Lower leg skin (tissue), 4 donors: ENCODE results near the gene PRTFDC1. TPM values are rescaled to one million over a fixed set of nuclear protein-coding genes. Genes with fewer than 3 reads are reported as not detected.

Source experiments
- DNase-seq, 2 donors: peaks; one replicate each; pipeline ENCODE4 v3.0.0-alpha.2; 2019; ENCODE audit warnings: low spot score in 2 of 2
- H3K4me3 ChIP-seq: fragments of 200-600 bp; sonication (generic); 2 replicates; pipeline ENCODE4 v1.5.1; 2017; ENCODE audit warnings: mild to moderate bottlenecking, low read depth; ENCODE audit not compliant: poor library complexity, severe bottlenecking
- CTCF ChIP-seq, 3 donors: fragments of 450-650 bp; IDR thresholded peaks; one replicate each; pipeline ENCODE4 v1.5.1; 2016; ENCODE audit warnings: antibody characterized with exemption in 3 of 3, mild to moderate bottlenecking in 3 of 3, moderate library complexity in 2 of 3
- POLR2A ChIP-seq, 2 donors: fragments of 450-650 bp; IDR thresholded peaks; one replicate each; pipeline ENCODE4 v1.6.1; 2016 to 2017; ENCODE audit warnings: antibody characterized with exemption in 2 of 2, mild to moderate bottlenecking in 1 of 2, moderate library complexity in 1 of 2
- WGBS, 2 donors: methylation state at CpG; one replicate each; pipeline ENCODE4 v1.1.5; 2018; 5-methylcytosine and 5-hydroxymethylcytosine counted together
- intact Hi-C: fragments of 100-400 bp; cut with DNase I; formaldehyde crosslinking; loops from one replicate; pipeline ENCODE4 v1.15.0; 2023; ENCODE audit warnings: low total_unique reads
- total RNA-seq, 4 donors: library from RNA; depleted of rRNA; stranded (reverse); fragments of >200 nt; gene quantifications; one replicate each; pipeline ENCODE4 v1.1.0, GENCODE V29; 2016

PRTFDC1 gene
- total RNA-seq, 4 donors from 2014 or later: 0.45 to 1.3 TPM; not detected in 2

- intact Hi-C loops: no loop called here
- TF ChIP-seq POLR2A (IDR thresholded peaks at IDR 0.05) (no peak), CTCF (IDR thresholded peaks at IDR 0.05) (no peak)
- 35 to 39% methylated on average over 4 of the region's 4 CpGs for WGBS, 2 donors
- H3K4me3 ChIP-seq: no peak overlapping the region
- peak in 1 of 2 donors; percentile 40 for DNase-seq
Observed at GRCh38 chr10:24873281-24873683, 79.1 kb downstream of the PRTFDC1 start.

GRCh38 chr10:24872790-24873182 lies 79.6 kb downstream of the PRTFDC1 start:
- no peak overlapping the region for H3K4me3 ChIP-seq
- no peak for TF ChIP-seq CTCF (IDR thresholded peaks at IDR 0.05)
- no peak for TF ChIP-seq POLR2A (IDR thresholded peaks at IDR 0.05)
- no peak for DNase-seq
- intact Hi-C loops: no loop called here
- 70 to 80% methylated on average over 3 of the region's 3 CpGs for WGBS, 2 donors

GRCh38 chr10:24872049-24872789 lies 80.2 kb downstream of the PRTFDC1 start:
- TF ChIP-seq POLR2A (IDR thresholded peaks at IDR 0.05) (no peak), CTCF (IDR thresholded peaks at IDR 0.05) (no peak)
- intact Hi-C loops: no loop called here
- WGBS, 2 donors: 81 to 86% methylated on average over 6 of the region's 6 CpGs

GRCh38 chr10:24871011-24871935 lies 81.1 kb downstream of the PRTFDC1 start:
- intact Hi-C loops: no loop called here
- no peak for DNase-seq
- no peak overlapping the region for H3K4me3 ChIP-seq
- TF ChIP-seq POLR2A (IDR thresholded peaks at IDR 0.05): no peak
- 86 to 90% methylated on average over 13 of the region's 13 CpGs for WGBS, 2 donors

More at GRCh38 chr10:24872049-24872789, 80.2 kb downstream of the PRTFDC1 start:
- DNase-seq: no peak
- no peak overlapping the region for H3K4me3 ChIP-seq

- no peak overlapping the region for H3K4me3 ChIP-seq
- TF ChIP-seq POLR2A (IDR thresholded peaks at IDR 0.05) (no peak), CTCF (IDR thresholded peaks at IDR 0.05) (no peak)
- 58 to 59% methylated on average over 2 of the region's 2 CpGs for WGBS, 2 donors
Observed at GRCh38 chr10:24869354-24870015, 82.9 kb downstream of the PRTFDC1 start.

More at GRCh38 chr10:24869354-24870015, 82.9 kb downstream of the PRTFDC1 start:
- intact Hi-C loops: no loop called here
- DNase-seq: no peak
